22Rv1 (cell line): ENCODE results near the gene ZSCAN4.

Experiments
- H3K27ac ChIP-seq: fragments of 450-650 bp; 2 replicates; pipeline ENCODE4 v1.5.1; 2017
- ZFX ChIP-seq: fragments of 450-650 bp; IDR thresholded peaks from 2 replicates; pipeline ENCODE4 v1.6.1; 2017; ENCODE audit warnings: antibody characterized with exemption, borderline replicate concordance
- TF ChIP-seq, protein P1 (sequence below): fragments of 450-650 bp; IDR thresholded peaks from 2 replicates; pipeline ENCODE4 v1.5.1; 2017; ENCODE audit warnings: mild to moderate bottlenecking

ZSCAN4 gene

DNA sequence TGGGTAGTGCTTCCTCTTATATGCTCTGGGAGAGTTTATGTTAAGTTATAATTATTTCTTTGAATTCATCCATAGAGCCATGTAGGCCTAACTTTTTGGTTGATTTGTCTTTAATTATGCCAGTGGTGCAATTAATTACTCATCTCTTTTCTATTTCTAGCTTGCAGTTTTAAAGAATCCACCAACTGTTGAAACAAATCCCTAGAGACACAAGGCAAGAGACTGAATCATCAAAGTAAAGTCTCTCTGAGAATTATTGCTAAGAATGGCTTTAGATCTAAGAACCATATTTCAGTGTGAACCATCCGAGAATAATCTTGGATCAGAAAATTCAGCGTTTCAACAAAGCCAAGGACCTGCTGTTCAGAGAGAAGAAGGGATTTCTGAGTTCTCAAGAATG is 7.1 kb downstream of the ZSCAN4 start:
- TF ChIP-seq, protein P1, sequence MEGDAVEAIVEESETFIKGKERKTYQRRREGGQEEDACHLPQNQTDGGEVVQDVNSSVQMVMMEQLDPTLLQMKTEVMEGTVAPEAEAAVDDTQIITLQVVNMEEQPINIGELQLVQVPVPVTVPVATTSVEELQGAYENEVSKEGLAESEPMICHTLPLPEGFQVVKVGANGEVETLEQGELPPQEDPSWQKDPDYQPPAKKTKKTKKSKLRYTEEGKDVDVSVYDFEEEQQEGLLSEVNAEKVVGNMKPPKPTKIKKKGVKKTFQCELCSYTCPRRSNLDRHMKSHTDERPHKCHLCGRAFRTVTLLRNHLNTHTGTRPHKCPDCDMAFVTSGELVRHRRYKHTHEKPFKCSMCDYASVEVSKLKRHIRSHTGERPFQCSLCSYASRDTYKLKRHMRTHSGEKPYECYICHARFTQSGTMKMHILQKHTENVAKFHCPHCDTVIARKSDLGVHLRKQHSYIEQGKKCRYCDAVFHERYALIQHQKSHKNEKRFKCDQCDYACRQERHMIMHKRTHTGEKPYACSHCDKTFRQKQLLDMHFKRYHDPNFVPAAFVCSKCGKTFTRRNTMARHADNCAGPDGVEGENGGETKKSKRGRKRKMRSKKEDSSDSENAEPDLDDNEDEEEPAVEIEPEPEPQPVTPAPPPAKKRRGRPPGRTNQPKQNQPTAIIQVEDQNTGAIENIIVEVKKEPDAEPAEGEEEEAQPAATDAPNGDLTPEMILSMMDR = no peak
- no peak for TF ChIP-seq ZFX
- H3K27ac ChIP-seq = no peak overlapping the region

DNA sequence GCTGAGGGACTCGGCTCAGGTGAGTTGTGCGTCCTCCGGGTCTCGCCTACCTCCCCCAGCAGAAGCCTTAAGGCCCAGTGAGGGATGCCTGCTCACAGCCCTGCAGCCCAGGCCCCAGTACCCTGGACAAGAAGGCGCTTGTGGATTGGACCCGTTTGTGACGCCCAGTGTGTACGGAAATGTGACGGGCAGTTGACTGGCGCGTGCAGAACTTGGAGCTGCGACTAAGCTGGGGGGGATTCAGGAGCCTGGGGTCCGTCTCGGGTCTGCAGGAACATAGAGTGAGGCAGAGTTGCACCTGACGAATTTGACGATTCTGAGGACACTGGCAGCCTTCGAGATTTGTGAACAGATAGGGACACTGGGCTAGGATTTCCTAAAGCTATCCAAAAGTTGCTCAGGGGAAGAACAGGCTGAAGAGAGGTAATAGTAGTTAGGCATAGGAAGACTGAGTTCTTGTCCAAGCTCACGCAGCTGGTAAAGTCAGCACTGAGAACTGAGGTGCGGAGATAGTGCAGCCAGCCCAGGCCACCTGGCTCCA is 13.6 kb downstream of the ZSCAN4 start:
- no peak for TF ChIP-seq ZFX
- TF ChIP-seq, protein P1 = no peak
- peak overlapping the region; percentile 72 for H3K27ac ChIP-seq

DNA sequence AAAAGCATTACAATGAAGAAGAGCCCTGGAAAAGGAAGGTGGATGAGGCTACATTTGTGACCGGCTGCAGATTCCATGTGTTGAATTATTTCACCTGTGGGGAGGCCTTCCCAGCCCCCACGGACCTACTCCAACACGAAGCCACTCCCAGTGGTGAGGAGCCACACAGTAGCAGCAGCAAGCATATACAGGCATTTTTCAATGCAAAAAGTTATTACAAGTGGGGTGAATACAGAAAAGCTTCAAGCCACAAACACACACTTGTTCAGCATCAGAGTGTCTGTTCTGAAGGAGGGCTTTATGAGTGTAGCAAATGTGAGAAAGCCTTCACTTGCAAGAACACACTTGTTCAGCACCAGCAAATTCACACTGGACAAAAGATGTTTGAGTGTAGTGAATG is 18.0 kb downstream of the ZSCAN4 start:
- TF ChIP-seq, protein P1 = no peak
- TF ChIP-seq ZFX = no peak
- H3K27ac ChIP-seq = no peak overlapping the region

DNA sequence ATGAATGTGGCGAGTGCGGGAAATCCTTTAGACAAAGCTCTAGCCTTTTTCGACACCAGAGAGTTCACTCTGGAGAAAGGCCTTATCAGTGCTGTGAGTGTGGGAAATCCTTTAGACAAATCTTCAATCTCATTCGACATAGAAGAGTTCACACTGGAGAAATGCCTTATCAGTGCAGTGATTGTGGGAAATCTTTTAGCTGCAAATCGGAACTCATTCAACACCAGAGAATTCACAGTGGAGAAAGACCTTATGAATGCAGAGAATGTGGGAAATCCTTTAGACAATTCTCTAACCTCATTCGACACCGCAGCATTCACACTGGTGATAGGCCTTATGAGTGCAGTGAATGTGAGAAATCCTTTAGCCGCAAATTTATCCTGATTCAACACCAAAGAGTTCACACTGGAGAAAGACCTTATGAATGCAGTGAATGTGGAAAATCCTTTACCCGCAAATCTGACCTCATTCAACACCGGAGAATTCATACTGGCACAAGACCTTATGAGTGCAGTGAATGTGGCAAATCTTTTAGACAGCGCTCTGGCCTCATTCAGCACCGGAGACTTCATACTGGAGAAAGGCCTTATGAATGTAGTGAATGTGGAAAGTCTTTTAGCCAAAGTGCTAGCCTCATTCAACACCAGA is 18.8 kb downstream of the ZSCAN4 start:
- H3K27ac ChIP-seq = no peak overlapping the region
- no peak for TF ChIP-seq ZFX
- TF ChIP-seq, protein P1 = no peak

DNA sequence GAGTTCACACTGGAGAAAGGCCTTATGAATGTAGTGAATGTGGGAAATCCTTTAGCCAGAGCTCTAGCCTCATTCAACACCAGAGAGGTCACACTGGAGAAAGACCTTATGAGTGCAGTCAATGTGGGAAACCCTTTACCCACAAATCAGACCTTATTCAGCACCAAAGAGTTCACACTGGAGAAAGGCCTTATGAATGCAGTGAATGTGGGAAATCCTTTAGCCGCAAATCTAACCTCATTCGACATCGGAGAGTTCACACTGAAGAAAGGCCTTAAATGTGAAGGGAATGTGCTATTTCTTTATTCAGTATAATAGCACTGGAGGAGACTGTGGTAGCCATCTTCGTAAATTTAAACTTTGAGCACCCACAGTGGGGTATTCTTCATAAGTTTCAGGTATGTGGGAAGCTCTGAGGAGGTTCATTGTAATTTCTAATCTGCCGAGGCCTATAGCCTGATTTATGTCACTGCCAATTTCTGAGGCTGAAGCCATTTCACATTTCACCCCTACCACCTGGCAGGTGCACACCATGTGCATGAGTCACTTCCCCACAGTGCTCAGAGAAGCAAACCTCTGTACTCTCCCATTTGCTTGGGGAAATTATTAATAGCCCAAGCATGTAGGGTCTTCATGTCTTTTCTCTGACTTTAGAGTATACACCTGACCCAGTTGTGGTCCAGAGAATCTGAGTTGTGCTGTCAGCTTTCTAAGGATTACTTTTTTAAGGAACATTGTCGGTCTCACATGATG is 19.5 kb downstream of the ZSCAN4 start:
- H3K27ac ChIP-seq = no peak overlapping the region
- TF ChIP-seq, protein P1 = no peak
- no peak for TF ChIP-seq ZFX

DNA sequence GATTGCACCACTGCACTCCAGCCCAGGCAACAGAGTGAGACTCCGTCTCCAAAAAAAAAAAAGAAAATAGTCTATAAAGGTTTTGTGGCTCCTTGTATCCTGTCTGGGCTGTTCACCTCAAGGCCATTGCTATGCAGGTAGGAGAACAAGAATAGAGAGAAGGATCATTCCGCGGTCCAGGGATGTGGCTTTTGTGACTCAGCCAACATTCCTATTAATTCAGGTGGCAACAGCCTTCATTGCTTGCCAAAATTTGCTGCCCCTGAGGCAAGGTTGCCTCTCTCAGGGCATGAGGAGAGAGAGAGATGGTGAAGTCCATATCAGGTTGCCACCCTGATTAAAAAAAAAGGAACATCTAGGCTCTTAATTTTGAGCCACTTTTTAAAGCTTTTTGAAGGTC is 21.0 kb downstream of the ZSCAN4 start:
- H3K27ac ChIP-seq = no peak overlapping the region
- no peak for TF ChIP-seq ZFX
- TF ChIP-seq, protein P1 = no peak

DNA sequence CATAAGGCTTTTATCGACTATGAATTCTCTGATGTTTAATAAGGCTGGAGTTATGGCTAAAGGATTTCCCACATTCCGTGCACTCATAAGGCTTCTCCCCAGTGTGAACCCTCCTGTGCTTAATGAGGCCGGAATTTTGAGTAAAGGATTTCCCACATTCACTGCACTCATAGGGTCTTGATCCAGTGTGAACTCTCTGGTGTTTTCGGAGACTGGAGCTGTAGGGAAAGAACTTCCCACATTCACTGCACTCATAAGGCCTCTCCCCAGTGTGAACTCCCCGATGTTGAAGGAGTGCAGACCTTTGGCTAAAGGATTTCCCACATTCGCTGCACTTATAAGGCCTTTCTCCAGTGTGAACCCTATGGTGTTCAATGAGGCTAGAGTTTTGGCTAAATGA is 32.9 kb downstream of the ZSCAN4 start:
- no peak overlapping the region for H3K27ac ChIP-seq
- TF ChIP-seq, protein P1 = no peak
- TF ChIP-seq ZFX = no peak
